Neural progenitor cell (in vitro differentiated cells): Measurements from ENCODE around the gene CHADL.

Experiments
- EZH2 ChIP-seq: fragments of 200-600 bp; sonication (generic); IDR thresholded peaks from 2 replicates; pipeline ENCODE4 v1.6.1; 2017; ENCODE audit warnings: antibody characterized with exemption, mild to moderate bottlenecking, moderate library complexity
- EZH2phosphoT487 ChIP-seq: fragments of 200-600 bp; sonication (generic); IDR thresholded peaks from 2 replicates; pipeline ENCODE4 v1.6.1; 2017; ENCODE audit warnings: antibody characterized with exemption
- TF ChIP-seq, protein P1 (sequence below): fragments of 200-600 bp; sonication (generic); IDR thresholded peaks from 2 replicates; pipeline ENCODE4 v1.5.1; 2017; ENCODE audit warnings: antibody characterized with exemption, mild to moderate bottlenecking

DNA sequence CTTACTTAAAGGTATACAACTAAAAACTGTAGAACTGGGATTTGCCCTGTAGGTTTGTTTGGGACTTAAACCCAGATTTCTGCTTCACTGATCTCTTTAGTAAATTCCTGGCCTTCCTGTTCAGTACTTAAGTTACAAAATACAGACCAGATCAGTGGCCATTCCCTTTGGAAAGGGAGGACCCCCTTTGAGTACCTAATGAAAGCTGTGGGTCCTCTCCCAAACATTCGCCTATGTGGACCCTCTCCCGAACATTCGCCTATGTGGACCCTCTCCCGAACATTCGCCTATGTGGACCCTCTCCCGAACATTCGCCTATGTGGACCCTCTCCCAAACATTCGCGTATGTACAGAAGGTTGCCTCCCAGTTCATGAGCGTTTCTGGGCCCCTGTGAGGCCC, 25.3 kb downstream of the CHADL start:
- TF ChIP-seq, protein P1, sequence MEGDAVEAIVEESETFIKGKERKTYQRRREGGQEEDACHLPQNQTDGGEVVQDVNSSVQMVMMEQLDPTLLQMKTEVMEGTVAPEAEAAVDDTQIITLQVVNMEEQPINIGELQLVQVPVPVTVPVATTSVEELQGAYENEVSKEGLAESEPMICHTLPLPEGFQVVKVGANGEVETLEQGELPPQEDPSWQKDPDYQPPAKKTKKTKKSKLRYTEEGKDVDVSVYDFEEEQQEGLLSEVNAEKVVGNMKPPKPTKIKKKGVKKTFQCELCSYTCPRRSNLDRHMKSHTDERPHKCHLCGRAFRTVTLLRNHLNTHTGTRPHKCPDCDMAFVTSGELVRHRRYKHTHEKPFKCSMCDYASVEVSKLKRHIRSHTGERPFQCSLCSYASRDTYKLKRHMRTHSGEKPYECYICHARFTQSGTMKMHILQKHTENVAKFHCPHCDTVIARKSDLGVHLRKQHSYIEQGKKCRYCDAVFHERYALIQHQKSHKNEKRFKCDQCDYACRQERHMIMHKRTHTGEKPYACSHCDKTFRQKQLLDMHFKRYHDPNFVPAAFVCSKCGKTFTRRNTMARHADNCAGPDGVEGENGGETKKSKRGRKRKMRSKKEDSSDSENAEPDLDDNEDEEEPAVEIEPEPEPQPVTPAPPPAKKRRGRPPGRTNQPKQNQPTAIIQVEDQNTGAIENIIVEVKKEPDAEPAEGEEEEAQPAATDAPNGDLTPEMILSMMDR: no peak
- no peak for TF ChIP-seq EZH2phosphoT487
- no peak for TF ChIP-seq EZH2
